Natural killer cell (primary cell): Measurements from ENCODE around the gene CSNK1D. TPM values are rescaled to one million over a fixed set of nuclear protein-coding genes. Genes with fewer than 3 reads are reported as not detected.

Experiments used
- ATAC-seq, 3 donors: fragments of 150-1000 bp in 2 of 3; fragments of 200-7000 bp in 1 of 3; cut with Tn5 transposase; 1 replicate in 1 of 3; 2 replicates in 2 of 3; pipeline ENCODE4 v1.10.0; 2021; ENCODE audit warnings: mild to moderate bottlenecking in 2 of 3, moderate library complexity in 2 of 3
- DNase-seq, 2 donors: peaks; one replicate each; pipeline versions ENCODE4 v3.0.0 to v3.0.0-alpha.2; 2013 to 2021; ENCODE audit warnings: mixed read lengths in 1 of 2
- H3K27ac ChIP-seq: one replicate; pipeline ENCODE4 v1.5.1; 2013; ENCODE audit warnings: mild to moderate bottlenecking, low read length
- H3K27me3 ChIP-seq: one replicate; pipeline ENCODE4 v1.6.1; 2013; ENCODE audit warnings: low read length; ENCODE audit not compliant: control insufficient read depth, insufficient read depth
- H3K36me3 ChIP-seq: one replicate; pipeline ENCODE4 v1.6.1; 2013; ENCODE audit warnings: low read length; ENCODE audit not compliant: control insufficient read depth, insufficient read depth
- H3K4me1 ChIP-seq: one replicate; pipeline ENCODE4 v1.6.1; 2013; ENCODE audit warnings: low read length; ENCODE audit not compliant: control insufficient read depth, insufficient read depth
- H3K4me3 ChIP-seq: one replicate; pipeline ENCODE4 v1.5.1; 2013; ENCODE audit warnings: low read length
- H3K9me3 ChIP-seq: one replicate; pipeline ENCODE4 v1.6.1; 2013; ENCODE audit warnings: low read length; ENCODE audit not compliant: control insufficient read depth, insufficient read depth
- H3K27ac Mint-ChIP-seq, 2 donors: one replicate each; pipeline ENCODE4 v1.8.0; 2022; ENCODE audit warnings: mild to moderate bottlenecking in 2 of 2, mixed read lengths in 2 of 2, moderate library complexity in 1 of 2
- H3K27me3 Mint-ChIP-seq, 2 donors: one replicate each; pipeline ENCODE4 v1.8.0; 2022; ENCODE audit warnings: low read depth in 2 of 2, mixed read lengths in 2 of 2
- H3K36me3 Mint-ChIP-seq: one replicate; pipeline ENCODE4 v1.8.0; 2022; ENCODE audit warnings: mixed read lengths
- H3K4me1 Mint-ChIP-seq, 2 donors: one replicate each; pipeline ENCODE4 v1.8.0; 2022; ENCODE audit warnings: mixed read lengths in 2 of 2
- H3K4me3 Mint-ChIP-seq: one replicate; pipeline ENCODE4 v1.8.0; 2022; ENCODE audit warnings: mild to moderate bottlenecking, moderate library complexity, mixed read lengths
- H3K9me3 Mint-ChIP-seq, 2 donors: one replicate each; pipeline ENCODE4 v1.8.0; 2022; ENCODE audit warnings: mixed read lengths in 2 of 2
- WGBS: methylation state at CpG from one replicate; pipeline ENCODE4 v1.1.7; 2013; ENCODE audit warnings: missing lambda C conversion rate; ENCODE audit not compliant: insufficient coverage; 5-methylcytosine and 5-hydroxymethylcytosine counted together
- intact Hi-C: fragments of 100-400 bp; cut with micrococcal nuclease; formaldehyde crosslinking; loops from one replicate; pipeline ENCODE4 v1.14.2; 2022
- total RNA-seq, 4 donors: library from RNA; stranded (reverse); fragments of 120-200 nt in 1 of 4; gene quantifications; one replicate each; pipeline versions ENCODE4 v1.2.3 to v1.2.4, GENCODE V29; 2013 to 2022
- TF ChIP-seq, protein P1 (sequence below): fragments of 200-600 bp; IDR thresholded peaks from one replicate; pipeline ENCODE4 v1.8.0; 2022; ENCODE audit warnings: antibody characterized with exemption

The CSNK1D gene
- total RNA-seq, 3 donors from 2014 or later (not counting 1 experiment from before 2014, with no cell fraction given) = 423 to 475 (median 468) TPM

DNA sequence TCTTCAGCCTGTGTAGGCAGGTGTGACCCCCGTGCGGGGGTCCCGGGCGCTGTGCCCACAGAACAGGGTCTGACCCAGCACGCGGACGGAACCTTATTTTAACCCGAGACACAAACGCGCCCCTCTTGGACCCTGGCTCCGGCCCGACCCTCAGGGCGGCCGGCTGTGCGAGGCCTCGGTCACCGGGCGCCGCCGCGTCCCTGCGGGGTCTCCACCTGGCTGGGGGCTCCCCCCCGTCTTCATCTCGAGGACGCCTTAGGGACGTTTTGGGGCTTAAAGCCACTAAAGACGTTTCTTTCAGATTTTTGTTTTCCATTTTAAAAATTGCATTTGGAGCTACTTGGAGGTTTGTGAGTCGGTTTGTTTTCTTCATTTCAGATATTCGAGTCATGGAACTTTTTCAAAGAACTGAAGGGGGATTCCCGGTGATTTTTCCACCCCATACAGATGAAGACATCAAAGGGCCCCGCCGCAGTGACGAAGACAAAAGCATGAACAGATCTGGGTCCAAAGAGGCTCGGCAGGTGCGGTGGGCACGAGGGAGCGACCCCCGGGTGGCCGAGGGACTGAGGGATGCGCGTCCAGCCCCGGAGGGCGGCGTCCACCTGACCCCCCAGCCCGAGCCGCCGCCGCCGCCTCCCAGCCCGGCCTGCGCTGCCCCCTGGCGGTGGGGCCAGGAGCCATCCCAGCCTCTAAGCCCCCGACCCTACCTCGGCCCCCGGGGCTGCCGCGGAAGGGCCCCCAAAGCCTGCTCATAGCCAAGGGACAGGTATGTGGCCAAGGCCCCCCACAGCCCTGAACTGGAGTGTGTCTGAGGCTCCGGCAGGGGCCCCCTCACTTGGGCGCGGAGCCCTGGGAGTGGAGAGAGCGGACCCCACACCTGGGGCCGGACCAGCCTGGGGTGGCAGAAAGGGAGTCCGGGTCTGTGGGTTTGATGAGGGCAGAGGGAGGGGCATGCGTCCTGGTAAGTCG lies 47.7 kb upstream of the CSNK1D start:
- H3K4me1 ChIP-seq = peaks cover 43% of the 10 kb centered on the region
- H3K36me3 ChIP-seq = no peaks in the 10 kb centered on the region
- no peaks in the 10 kb centered on the region for H3K36me3 Mint-ChIP-seq
- ATAC-seq (peak; percentile 39 to 61 (median 52)), DNase-seq (peak; percentile 72 to 93)
- peak overlapping the region; percentile 71 for H3K4me3 Mint-ChIP-seq
- intact Hi-C loops = loop anchor here (1.0 kb wide), 1 partner anchor 85 kb away; no protein-coding TSS in a partner anchor
- no peak overlapping the region for H3K4me3 ChIP-seq
- H3K27me3 ChIP-seq = no peaks in the 10 kb centered on the region
- H3K9me3 ChIP-seq = no peaks in the 10 kb centered on the region
- H3K27me3 Mint-ChIP-seq = no peaks in the 10 kb centered on the region
- no peak overlapping the region for H3K27ac ChIP-seq
- H3K9me3 Mint-ChIP-seq = no peaks in the 10 kb centered on the region
- 44% methylated on average over 63 of the region's 65 CpGs for WGBS
- H3K27ac Mint-ChIP-seq = peak overlapping the region in 1 of 2 donors; percentile 64
- peaks cover 9 to 11% of the 10 kb centered on the region in 2 donors for H3K4me1 Mint-ChIP-seq
- TF ChIP-seq, protein P1, sequence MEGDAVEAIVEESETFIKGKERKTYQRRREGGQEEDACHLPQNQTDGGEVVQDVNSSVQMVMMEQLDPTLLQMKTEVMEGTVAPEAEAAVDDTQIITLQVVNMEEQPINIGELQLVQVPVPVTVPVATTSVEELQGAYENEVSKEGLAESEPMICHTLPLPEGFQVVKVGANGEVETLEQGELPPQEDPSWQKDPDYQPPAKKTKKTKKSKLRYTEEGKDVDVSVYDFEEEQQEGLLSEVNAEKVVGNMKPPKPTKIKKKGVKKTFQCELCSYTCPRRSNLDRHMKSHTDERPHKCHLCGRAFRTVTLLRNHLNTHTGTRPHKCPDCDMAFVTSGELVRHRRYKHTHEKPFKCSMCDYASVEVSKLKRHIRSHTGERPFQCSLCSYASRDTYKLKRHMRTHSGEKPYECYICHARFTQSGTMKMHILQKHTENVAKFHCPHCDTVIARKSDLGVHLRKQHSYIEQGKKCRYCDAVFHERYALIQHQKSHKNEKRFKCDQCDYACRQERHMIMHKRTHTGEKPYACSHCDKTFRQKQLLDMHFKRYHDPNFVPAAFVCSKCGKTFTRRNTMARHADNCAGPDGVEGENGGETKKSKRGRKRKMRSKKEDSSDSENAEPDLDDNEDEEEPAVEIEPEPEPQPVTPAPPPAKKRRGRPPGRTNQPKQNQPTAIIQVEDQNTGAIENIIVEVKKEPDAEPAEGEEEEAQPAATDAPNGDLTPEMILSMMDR = peak; percentile 99

DNA sequence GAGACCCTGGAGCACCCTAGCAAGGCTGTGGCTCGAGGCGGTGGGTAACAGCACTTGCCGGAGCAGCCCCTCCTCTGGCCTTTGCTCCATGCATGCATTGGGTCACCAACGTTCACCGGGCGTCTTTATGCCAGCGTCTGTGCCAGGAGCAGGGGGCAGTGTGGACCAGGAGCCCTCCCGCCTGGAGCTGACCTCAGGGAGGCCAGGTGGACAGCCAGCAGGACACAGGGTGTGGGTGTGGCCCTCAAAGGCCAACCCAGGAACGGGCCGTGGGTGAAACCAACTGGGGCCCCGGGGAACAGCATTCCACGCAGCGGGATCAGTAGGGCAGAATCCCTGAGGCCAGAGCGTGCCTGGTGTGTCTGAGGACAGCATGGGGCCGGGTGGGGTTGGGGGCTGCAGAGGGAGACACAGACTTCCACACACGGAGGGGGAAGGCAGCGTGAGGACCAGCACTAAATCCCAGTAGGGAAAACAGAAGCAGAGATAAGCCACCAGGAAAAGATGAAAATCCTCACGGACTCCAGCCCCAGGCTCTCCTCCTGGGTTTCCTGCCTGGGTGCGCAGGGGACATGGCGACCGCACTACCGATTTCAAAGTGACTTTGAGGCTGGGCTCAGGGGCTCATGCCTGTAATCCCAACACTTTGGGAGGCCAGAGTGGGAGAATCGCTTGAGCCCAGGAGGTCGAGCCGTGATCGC lies 46.8 kb upstream of the CSNK1D start:
- intact Hi-C loops = no loop called here
- H3K4me1 ChIP-seq = peaks cover 52% of the 10 kb centered on the region

DNA sequence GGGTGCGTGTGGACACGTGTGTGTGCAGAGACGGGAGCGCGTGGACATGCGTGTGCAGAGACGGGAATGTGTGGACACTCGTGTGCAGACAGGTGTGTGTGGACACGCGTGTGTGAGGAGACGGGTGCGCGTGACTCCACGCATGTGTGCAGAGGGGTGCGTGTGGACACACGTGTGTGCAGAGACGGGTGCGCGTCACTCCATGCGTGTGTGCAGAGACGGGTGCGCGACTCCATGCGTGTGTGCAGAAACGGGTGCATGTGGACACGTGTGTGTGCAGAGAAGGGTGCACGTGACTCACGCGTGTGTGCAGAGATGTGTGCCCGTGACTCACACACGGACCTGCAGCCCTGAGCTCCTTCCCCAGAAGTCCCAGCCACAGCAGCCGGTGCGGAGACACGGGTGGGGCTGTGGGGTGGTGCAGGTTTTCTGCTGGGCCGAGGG lies 46.1 kb upstream of the CSNK1D start:
- ATAC-seq = no peak
- Histone ChIP-seq H3K4me1 (peaks cover 59% of the 10 kb centered on the region), H3K4me3 (no peak overlapping the region), H3K27ac (no peak overlapping the region), H3K27me3 (no peaks in the 10 kb centered on the region), H3K36me3 (peaks cover 4% of the 10 kb centered on the region), H3K9me3 (no peaks in the 10 kb centered on the region)
- Mint-ChIP-seq H3K9me3 (no peaks in the 10 kb centered on the region), H3K27me3 (no peaks in the 10 kb centered on the region), H3K36me3 (no peaks in the 10 kb centered on the region), H3K4me1 (peaks cover 18 to 27% of the 10 kb centered on the region in 2 donors), H3K27ac (no peak overlapping the region), H3K4me3 (no peak overlapping the region)
- TF ChIP-seq, protein P1 = no peak
- WGBS = 97% methylated on average over 35 of the region's 35 CpGs
- peak in 1 of 2 donors; percentile 28 for DNase-seq
- intact Hi-C loops = loop anchor here (5.0 kb wide), 1 partner anchor 52 kb away; no protein-coding TSS in a partner anchor

More for the DNA sequence above, 46.8 kb upstream of the CSNK1D start:
- Histone ChIP-seq H3K27ac (no peak overlapping the region), H3K9me3 (no peaks in the 10 kb centered on the region), H3K36me3 (no peaks in the 10 kb centered on the region), H3K27me3 (no peaks in the 10 kb centered on the region), H3K4me3 (no peak overlapping the region)
- ATAC-seq (no peak), DNase-seq (no peak)
- H3K27me3 Mint-ChIP-seq = no peaks in the 10 kb centered on the region
- no peaks in the 10 kb centered on the region for H3K36me3 Mint-ChIP-seq
- no peak overlapping the region for H3K27ac Mint-ChIP-seq
- no peak overlapping the region for H3K4me3 Mint-ChIP-seq
- WGBS = 92% methylated on average over 25 of the region's 26 CpGs
- TF ChIP-seq, protein P1 = no peak
- H3K4me1 Mint-ChIP-seq = peaks cover 17 to 20% of the 10 kb centered on the region in 2 donors
- no peaks in the 10 kb centered on the region for H3K9me3 Mint-ChIP-seq
